Vagina (tissue), 2 donors: ENCODE data around the gene LDLRAD3. TPM values are rescaled to one million over a fixed set of nuclear protein-coding genes. Genes with fewer than 3 reads are reported as not detected.

Experiments
- DNase-seq, 2 donors: peaks; one replicate each; pipeline ENCODE4 v3.0.0-alpha.2; 2017; ENCODE audit errors: extremely low spot score in 2 of 2
- H3K27ac ChIP-seq: fragments of 200-600 bp; sonication (generic); one replicate; pipeline ENCODE4 v1.5.1; 2019
- H3K27me3 ChIP-seq: fragments of 200-600 bp; sonication (generic); one replicate; pipeline ENCODE4 v1.5.1; 2019
- H3K36me3 ChIP-seq, 2 donors: fragments of 200-600 bp; sonication (generic); one replicate each; pipeline ENCODE4 v1.5.1; 2017 to 2019
- H3K4me1 ChIP-seq: fragments of 200-600 bp; sonication (generic); one replicate; pipeline ENCODE4 v1.5.1; 2019
- H3K4me3 ChIP-seq, 2 donors: fragments of 200-600 bp; sonication (generic); 1 replicate in 1 of 2; 2 replicates in 1 of 2; pipeline ENCODE4 v1.5.1; 2016 to 2019
- H3K9me3 ChIP-seq: fragments of 200-600 bp; sonication (generic); one replicate; pipeline ENCODE4 v1.5.1; 2019
- POLR2A ChIP-seq, 2 donors: fragments of 450-650 bp; IDR thresholded peaks; one replicate each; pipeline ENCODE4 v1.6.1; 2017; ENCODE audit warnings: antibody characterized with exemption in 2 of 2, mild to moderate bottlenecking in 2 of 2, moderate library complexity in 2 of 2
- POLR2AphosphoS5 ChIP-seq, 2 donors: sonication (generic); formaldehyde crosslinking; IDR thresholded peaks; one replicate each; pipeline ENCODE4 v1.9.0; 2017; ENCODE audit warnings: antibody characterized with exemption in 2 of 2, mild to moderate bottlenecking in 2 of 2, low read depth in 1 of 2; ENCODE audit not compliant: insufficient read depth in 1 of 2
- intact Hi-C: fragments of 100-400 bp; cut with DNase I; formaldehyde crosslinking; loops from one replicate; pipeline ENCODE4 v1.15.1; 2023
- total RNA-seq: library from RNA; depleted of rRNA; stranded (reverse); fragments of >200 nt; gene quantifications from one replicate; pipeline ENCODE4 v1.2.3, GENCODE V29; 2016
- TF ChIP-seq, protein P1 (sequence below), 3 experiments: fragments of 450-650 bp in 2 of 3; fragments of 200-600 bp in 1 of 3; sonication (generic) in 1 of 3; IDR thresholded peaks; one replicate each; pipeline ENCODE4 v1.5.1; 2017 to 2019; ENCODE audit warnings: antibody characterized with exemption in 3 of 3, mild to moderate bottlenecking in 2 of 3, moderate library complexity in 2 of 3

Gene LDLRAD3
- total RNA-seq, 1 donor from 2014 or later: 34.4 TPM

DNA sequence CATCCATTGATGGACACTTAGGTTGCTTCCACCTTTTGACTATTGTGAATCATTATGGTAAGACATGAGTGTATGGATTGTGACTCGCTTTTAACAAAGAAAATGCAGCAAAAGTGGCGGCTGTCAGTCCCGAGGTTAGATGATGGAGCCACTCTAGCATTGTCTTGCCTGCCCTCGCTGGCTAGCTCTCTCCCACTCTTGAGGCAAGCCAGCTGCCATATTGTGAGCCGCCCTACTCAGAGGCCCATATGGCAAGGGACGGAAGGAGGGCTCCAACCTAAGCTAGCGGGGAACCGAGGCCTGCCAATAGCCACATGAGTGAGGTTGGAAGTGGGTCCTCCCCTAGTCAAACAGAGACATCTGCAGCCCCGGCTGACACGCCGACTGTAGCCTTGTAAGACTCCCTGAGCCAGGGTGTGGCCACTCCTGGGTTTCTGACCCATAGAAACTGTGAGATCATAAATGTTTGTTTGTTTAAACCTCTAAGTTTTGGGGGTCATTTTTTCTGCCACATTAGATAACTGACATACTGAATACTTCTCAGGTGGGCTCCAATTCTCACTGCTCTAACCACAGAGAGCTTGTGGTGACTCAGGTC, 160.2 kb downstream of the LDLRAD3 start:
- DNase-seq: no peak
- TF ChIP-seq, protein P1, sequence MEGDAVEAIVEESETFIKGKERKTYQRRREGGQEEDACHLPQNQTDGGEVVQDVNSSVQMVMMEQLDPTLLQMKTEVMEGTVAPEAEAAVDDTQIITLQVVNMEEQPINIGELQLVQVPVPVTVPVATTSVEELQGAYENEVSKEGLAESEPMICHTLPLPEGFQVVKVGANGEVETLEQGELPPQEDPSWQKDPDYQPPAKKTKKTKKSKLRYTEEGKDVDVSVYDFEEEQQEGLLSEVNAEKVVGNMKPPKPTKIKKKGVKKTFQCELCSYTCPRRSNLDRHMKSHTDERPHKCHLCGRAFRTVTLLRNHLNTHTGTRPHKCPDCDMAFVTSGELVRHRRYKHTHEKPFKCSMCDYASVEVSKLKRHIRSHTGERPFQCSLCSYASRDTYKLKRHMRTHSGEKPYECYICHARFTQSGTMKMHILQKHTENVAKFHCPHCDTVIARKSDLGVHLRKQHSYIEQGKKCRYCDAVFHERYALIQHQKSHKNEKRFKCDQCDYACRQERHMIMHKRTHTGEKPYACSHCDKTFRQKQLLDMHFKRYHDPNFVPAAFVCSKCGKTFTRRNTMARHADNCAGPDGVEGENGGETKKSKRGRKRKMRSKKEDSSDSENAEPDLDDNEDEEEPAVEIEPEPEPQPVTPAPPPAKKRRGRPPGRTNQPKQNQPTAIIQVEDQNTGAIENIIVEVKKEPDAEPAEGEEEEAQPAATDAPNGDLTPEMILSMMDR (IDR thresholded peaks at IDR 0.05): no peak
- TF ChIP-seq POLR2AphosphoS5 (IDR thresholded peaks at IDR 0.05; ENCODE audit: insufficient read depth in 1 of 2, low read depth in 1 of 2) (no peak), POLR2A (IDR thresholded peaks at IDR 0.05) (no peak)
- peaks cover 0 to 2% of the 10 kb centered on the region in 2 donors for H3K36me3 ChIP-seq
- H3K27me3 ChIP-seq: no peaks in the 10 kb centered on the region
- intact Hi-C loops: no loop called here
- no peaks in the 10 kb centered on the region for H3K4me1 ChIP-seq
- no peak overlapping the region for H3K4me3 ChIP-seq
- no peak overlapping the region for H3K27ac ChIP-seq
- H3K9me3 ChIP-seq: no peaks in the 10 kb centered on the region

DNA sequence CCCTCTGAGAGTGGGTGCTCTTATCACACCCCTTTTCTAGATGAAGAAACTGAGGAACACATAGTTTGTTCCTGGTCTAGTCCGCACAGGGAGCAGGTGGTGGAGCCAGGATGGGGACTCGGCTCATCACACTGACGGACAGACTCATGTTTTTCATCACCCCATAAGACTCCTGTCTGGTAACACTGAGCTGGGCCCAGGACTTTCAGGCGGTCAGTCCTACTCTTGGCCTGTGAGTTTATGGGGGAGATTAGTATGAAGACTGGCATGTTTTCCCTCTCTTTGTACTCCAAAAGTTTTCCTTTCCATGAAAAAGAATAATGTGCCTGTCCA, 160.8 kb downstream of the LDLRAD3 start:
- Histone ChIP-seq H3K27ac (no peak overlapping the region), H3K36me3 (no peaks in the 10 kb centered on the region), H3K4me1 (no peaks in the 10 kb centered on the region), H3K4me3 (no peak overlapping the region), H3K9me3 (no peaks in the 10 kb centered on the region), H3K27me3 (no peaks in the 10 kb centered on the region)
- TF ChIP-seq POLR2A (IDR thresholded peaks at IDR 0.05) (no peak), POLR2AphosphoS5 (IDR thresholded peaks at IDR 0.05; ENCODE audit: insufficient read depth in 1 of 2, low read depth in 1 of 2) (no peak)
- TF ChIP-seq, protein P1 (IDR thresholded peaks at IDR 0.05): no peak
- no peak for DNase-seq
- intact Hi-C loops: no loop called here

DNA sequence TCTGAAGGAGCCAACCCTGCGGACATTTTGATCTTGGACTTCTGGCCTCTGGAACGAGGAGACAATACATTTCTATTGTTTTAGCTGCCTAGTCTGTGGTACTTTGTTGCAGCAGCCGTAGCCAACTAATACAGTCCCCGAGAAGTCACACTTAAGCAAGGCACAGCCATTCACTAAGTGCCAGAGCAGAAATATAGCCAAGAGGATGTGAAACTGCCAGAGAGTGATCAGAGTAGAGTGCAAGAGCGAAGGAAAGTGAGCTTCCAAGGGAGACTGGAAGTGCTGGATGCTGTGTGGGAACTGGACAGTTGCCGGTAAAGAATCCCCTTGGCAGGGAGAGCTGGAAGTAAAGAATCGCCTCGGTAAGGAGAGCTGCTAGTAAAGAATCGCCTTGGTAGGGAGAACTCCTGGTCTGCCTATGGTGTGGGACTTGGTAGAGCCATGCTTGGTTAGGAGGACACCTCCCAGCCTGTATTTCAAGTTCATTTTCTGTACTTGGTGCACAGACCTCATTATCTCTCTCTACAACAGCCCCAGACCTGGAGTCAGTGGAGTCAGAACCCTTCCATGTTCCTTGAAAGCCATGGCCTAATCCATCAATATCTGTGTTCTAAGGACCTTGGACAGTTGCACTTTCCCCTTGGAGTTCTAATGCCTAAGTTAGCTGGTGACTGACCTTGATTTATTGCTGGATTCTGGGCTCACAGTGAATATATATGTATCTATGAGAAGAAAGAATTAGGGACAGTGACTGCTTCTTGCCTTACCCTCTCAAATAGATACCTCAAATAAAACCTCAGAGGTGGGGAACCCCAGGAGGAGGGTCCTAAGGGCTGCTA, 162.1 kb downstream of the LDLRAD3 start:
- no peak for TF ChIP-seq POLR2AphosphoS5 (IDR thresholded peaks at IDR 0.05; ENCODE audit: insufficient read depth in 1 of 2, low read depth in 1 of 2)
- no peak for TF ChIP-seq POLR2A (IDR thresholded peaks at IDR 0.05)
- TF ChIP-seq, protein P1 (IDR thresholded peaks at IDR 0.05): no peak
- Histone ChIP-seq H3K36me3 (no peaks in the 10 kb centered on the region), H3K4me3 (no peak overlapping the region), H3K9me3 (no peaks in the 10 kb centered on the region), H3K27ac (no peak overlapping the region), H3K4me1 (no peaks in the 10 kb centered on the region), H3K27me3 (no peaks in the 10 kb centered on the region)
- no peak for DNase-seq
- intact Hi-C loops: no loop called here

DNA sequence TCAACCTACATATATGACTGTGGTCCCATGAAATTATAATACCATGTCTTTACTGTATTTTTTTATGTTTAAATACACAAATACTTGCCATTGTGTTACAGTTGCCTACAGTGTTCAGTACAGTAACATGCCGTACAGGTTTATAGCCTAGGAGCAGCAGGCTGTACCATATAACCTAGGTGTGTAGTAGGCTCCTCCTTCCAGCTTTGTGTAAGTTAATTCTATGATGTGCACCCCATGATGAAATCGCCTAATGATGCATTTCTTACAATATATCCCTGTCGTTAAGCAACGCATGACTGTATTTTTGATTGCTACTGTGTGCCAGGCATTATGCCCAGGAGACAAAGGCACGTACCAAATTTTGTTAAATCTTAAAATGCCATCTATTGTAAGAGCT, 163.7 kb downstream of the LDLRAD3 start:
- Histone ChIP-seq H3K4me1 (no peaks in the 10 kb centered on the region), H3K36me3 (no peaks in the 10 kb centered on the region), H3K4me3 (no peak overlapping the region), H3K27me3 (no peaks in the 10 kb centered on the region), H3K27ac (no peak overlapping the region), H3K9me3 (no peaks in the 10 kb centered on the region)
- DNase-seq: no peak
- TF ChIP-seq, protein P1 (IDR thresholded peaks at IDR 0.05): no peak
- TF ChIP-seq POLR2A (IDR thresholded peaks at IDR 0.05) (no peak), POLR2AphosphoS5 (IDR thresholded peaks at IDR 0.05; ENCODE audit: insufficient read depth in 1 of 2, low read depth in 1 of 2) (no peak)
- intact Hi-C loops: no loop called here
